COR-L47 (cell line): ENCODE results near the gene RPS6KC1.
"Not testable (repeated sequence)": the region's sequence is repeated elsewhere in the genome, so short reads cannot be mapped to it uniquely, and the experiment has no call there.

Experiments
- DNase-seq: peaks from one replicate; lab custom pipeline; 2025; lab: John Stamatoyannopoulos, UW

RPS6KC1 gene

GRCh38 chr1:213284626-213285025, 233.6 kb downstream of the RPS6KC1 start:
- no peak for DNase-seq

- DNase-seq, result no peak
Observed at GRCh38 chr1:213286235-213286634, 235.2 kb downstream of the RPS6KC1 start.

GRCh38 chr1:213287987-213288386, 236.9 kb downstream of the RPS6KC1 start:
- DNase-seq, result no peak

- DNase-seq, result no peak
Observed at GRCh38 chr1:213291526-213291925, 240.5 kb downstream of the RPS6KC1 start.

- no peak for DNase-seq
Observed at GRCh38 chr1:213292614-213293013, 241.6 kb downstream of the RPS6KC1 start.

- DNase-seq, result no peak
Observed at GRCh38 chr1:213295860-213296259, 244.8 kb downstream of the RPS6KC1 start.

- DNase-seq, result no peak
Observed at GRCh38 chr1:213296558-213296957, 245.5 kb downstream of the RPS6KC1 start.

- DNase-seq, result no peak
Observed at GRCh38 chr1:213297021-213297420, 246.0 kb downstream of the RPS6KC1 start.

- no peak for DNase-seq
Observed at GRCh38 chr1:213300433-213300832, 249.4 kb downstream of the RPS6KC1 start.

- not testable (repeated sequence) for DNase-seq
Observed at GRCh38 chr1:213301524-213301923, 250.5 kb downstream of the RPS6KC1 start.

- DNase-seq, result no peak
Observed at GRCh38 chr1:213303286-213303685, 252.2 kb downstream of the RPS6KC1 start.

GRCh38 chr1:213315571-213315970, 264.5 kb downstream of the RPS6KC1 start:
- no peak for DNase-seq

- DNase-seq, result not testable (repeated sequence)
Observed at GRCh38 chr1:213318458-213318857, 267.4 kb downstream of the RPS6KC1 start.

GRCh38 chr1:213320191-213320870, 269.3 kb downstream of the RPS6KC1 start:
- no peak for DNase-seq
